Head of caudate nucleus (tissue), 42 donors: Measurements from ENCODE around the gene SAE1.
"Not testable (repeated sequence)": the region's sequence is repeated elsewhere in the genome, so short reads cannot be mapped to it uniquely, and the experiment has no call there.

Experiments used
- DNase-seq, 42 donors: peaks; one replicate each; pipeline versions ENCODE4 v3.0.0 to v3.0.0-alpha.2; 2020 to 2021; ENCODE audit warnings: mixed read lengths in 7 of 42
- intact Hi-C: fragments of 100-400 bp; cut with DNase I; formaldehyde crosslinking; loops from one replicate; pipeline ENCODE4 v1.15.0; 2022

The SAE1 gene

DNA sequence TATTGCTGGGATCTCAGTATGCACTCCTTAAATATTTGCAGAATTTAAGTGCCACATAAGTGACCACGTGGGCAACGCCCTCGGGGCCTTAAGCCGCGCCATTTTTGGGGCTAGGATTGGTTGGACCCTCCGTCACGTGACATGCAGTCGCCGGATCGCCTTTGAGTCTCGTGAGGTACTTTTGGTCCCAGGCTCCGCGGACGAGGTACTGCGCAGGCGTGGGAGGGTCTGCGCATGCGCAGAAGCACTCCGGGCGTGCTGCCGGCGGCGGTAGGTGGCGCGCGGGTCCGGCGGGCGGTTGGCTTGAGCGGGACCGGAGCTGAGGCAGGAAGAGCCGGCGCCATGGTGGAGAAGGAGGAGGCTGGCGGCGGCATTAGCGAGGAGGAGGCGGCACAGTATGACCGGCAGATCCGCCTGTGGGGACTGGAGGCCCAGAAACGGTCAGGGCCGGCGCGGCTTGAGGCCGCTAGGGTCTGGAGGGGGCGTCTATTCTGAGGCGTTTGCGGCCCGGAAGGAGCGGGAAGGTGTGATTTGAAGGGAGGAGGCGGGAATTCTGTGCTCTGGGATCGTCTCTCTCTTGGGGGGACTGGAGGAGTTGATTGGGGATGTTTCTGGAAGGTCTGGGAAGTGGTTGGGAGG is at the start of gene SAE1:
TSS of gene SAE1 (plus strand) at position 247 of the 639 bp plus-strand sequence. CDS start at position 343, 96 bp downstream.
- intact Hi-C loops: loop anchor here (10.0 kb wide), 1 partner anchor 266 kb away; the partner anchor contains the start of gene ARHGAP35
- DNase-seq: peak; percentile 77 to 95 (median 89)

DNA sequence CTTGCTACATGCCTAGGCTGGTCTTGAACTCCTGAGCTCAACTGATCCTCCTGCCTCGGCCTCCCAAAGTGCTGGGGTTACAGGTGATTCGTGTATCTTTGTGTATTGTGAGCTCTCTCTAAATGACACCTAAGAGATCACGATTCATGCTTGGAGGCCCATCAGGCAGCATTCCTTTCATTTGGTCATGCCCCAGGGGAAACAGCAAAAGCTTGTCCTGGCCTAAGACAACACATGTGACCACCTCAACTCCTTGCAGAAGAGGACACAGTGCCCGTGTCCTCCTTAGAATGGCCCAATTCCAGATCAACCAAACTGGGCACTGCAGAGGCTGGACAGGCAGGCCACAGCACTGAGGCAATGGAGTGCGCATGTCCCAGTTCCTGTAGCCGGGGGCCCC is 49.5 kb upstream of the SAE1 start:
- DNase-seq: no peak
- intact Hi-C loops: no loop called here

DNA sequence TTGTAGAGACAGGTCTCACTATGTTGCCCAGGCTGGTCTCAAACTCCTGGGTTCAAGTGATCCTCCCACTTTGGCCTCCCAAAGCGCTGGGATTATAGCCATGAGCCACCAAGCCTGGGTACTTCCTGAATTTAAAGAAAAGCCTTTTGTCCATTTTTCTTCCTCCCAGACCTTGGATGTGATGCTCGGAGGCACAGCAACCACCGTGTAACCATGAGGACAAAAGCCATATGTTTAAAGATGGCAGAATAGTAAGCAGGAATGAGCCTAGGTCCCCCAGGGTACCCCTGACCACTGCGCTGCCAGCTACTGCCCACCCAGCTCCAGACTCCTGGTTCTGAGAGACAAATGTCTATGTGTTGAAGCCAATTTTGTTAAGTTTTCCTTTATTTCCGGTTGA is 48.1 kb upstream of the SAE1 start:
- no peak for DNase-seq
- intact Hi-C loops: no loop called here

DNA sequence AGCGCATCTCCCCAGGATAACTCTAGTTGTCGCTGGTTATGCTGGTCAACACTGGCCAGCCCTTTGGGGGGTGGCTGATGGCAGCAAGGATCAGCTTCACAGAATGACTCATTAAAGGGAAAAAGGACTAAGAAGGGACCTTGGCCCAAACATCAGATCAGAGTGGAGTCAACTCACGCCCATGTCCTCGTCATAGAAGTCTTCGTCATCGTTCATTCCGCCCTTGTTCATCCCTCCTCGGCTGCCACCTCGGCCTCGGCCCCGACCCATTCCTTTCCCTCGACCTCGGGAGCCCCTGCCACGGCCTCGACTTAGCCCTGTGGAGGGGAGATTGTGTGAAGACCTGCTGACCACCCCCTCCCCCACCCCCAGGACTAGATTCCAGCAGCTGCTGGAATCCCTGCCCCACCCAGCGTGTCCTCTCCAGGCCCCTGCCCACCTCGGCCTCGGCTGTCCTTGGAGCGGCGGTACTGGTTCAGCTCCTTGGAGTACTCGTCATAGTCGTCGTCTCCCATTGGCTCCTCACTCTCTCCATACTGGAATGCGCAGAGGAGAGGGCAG is 45.7 kb upstream of the SAE1 start:
- no peak for DNase-seq
- intact Hi-C loops: no loop called here

DNA sequence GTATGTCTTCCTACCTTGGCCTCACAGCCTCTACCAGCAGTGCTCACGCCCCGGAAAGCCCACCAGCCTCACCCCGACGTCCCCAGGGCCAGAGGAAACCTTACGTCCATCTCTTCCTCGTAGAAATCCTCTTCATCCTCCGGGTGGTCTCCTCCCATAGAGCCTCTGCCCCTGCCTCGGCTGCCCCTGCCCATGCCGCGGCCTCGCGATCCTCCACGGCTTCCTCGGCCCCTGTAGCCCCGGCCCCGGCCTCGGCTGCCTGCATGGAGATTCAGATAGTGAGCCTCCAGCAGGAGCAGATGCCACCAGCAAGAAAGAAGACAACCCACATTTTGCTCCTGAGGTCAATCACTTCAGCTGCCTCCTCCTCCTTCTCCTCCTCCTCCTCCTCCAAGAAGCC is 44.4 kb upstream of the SAE1 start:
- DNase-seq: no peak
- intact Hi-C loops: no loop called here

DNA sequence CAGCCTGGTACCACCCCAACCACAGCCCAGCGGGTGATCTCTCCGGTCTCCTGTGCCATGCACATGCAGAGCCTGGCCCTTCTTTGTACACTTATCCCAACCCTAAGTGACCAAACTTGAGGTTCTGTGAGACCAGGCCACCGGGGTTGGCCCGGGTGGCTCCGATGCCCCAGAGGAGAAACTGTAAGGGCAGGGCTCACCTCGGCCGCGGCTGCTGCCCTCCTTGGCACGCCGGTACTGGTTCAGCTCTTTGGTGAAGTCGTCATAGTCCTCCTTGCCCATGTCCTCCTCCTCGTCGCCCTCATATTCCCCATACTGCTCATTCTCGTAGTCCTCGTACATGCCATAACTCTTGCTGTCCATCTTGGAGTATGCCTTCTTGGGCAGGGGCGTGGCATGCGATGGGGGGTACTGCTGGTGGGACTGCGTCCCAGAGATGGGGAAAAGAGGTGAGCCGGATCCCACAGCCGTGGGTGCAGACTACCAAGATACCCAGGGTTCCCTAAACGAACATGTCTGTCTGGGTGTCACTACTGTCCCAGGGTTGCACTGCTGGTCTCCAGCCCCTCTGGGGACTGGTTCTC is 40.8 kb upstream of the SAE1 start:
- intact Hi-C loops: no loop called here
- no peak for DNase-seq

DNA sequence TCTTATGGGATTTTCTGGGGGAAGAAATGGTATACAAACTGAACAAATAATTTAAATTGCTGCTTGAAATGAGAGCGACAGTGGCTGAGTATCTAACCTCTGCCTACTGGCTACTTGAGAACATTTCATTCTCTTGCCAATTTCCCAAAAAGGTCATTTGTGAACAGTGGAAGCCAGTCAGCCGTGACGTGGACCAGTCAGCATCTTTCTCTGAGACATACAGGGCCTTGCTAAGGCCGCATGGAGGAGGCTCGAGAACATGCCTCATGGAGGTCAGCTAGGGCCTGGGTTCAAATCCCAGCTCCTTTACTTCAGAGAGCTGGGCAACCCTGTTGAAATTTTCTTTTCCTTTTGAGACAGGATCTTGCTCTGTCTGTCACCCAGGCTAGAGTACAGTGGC is 37.4 kb upstream of the SAE1 start:
- intact Hi-C loops: no loop called here
- no peak for DNase-seq

DNA sequence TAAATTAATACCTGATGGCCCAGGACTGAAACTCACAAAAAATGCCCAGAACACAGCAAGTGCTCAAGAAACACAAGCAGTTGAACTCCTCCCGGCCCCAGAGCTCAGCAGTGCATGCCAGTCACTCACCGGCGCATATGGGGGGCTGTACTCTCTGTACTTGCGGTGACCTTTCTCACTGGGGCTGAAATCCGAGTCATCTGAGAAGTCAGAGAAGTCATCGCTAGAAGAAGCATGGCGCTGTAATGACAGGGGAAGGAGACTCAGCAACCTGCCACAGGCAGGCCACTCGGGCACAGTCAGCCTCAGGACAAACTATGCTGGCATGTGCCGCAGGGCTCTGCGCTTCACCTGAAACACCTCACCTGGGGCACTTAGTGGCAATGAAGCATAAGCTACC is 36.8 kb upstream of the SAE1 start:
- intact Hi-C loops: no loop called here
- no peak for DNase-seq

DNA sequence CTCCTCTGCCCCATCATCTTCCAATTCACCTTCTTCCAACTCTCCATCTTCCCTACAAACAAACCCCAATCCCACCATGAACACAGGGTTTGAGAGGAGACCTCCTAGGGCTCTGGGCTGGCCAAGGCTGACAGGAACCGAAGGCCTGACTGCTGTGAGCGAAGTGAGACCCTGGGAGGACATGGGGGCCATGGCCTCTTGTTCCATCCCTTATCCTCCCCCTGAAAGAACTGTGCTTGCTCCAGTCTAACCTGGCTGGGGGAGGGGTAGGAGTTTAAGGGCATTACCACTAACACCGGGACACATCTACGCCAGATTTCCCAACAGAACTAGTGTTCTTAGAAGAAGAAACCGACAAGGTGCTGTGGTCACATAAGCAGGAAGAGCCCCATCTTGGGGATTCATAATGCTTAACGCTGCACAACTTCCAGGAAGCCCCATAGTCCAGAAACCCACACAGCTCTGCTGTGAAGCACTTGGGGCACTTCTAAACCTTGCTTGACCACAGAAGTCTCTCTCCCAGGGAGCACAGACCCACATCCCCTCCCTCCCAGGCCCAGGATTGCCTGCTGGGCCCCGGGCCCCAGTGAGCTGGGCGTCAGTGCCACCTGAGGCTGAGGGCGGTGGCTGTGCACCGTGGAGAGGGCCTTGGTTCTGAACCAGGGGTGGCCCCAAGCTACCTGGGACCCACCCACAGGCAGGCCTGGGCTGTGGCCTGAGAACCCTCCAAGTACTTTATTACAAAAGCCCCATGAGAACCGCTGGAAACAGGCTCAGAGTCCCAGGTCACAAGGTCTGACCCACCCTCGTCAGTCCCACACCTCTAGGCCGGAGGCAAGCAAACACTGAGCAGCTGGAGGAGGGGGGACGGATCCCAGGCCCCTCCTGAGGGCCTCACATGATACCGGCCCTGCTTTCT is 35.8 kb upstream of the SAE1 start:
- intact Hi-C loops: no loop called here
- DNase-seq: no peak

DNA sequence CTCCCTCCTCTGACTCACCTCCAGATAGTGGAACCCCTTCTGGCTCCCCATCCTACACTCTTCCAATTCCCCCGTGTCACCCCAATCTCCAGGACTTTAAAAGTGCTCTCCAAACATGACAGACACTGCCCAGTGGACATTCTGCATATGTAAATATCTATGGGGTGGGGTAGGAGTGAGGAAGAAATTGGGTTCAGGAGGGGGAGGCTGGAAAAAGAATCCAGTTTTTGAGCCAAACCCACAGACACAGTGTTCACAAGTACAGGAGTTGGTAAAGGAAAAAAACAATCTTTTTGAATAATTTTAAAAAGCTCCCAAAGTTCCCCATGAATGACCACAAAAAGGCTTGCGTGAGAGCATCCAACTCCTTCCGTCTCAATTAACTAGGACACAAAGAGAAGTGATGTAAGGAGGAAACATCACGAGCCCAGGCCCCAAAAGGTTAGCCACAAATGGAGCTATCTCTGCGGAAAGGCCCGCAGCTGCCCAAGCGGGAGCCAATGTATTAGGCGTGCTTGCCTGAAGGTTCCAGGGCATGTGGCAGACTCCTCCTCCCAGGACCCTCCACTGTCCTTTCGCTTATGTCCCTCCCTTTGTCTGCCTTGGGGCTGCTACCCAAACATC is 35.0 kb upstream of the SAE1 start:
- intact Hi-C loops: no loop called here
- no peak for DNase-seq

DNA sequence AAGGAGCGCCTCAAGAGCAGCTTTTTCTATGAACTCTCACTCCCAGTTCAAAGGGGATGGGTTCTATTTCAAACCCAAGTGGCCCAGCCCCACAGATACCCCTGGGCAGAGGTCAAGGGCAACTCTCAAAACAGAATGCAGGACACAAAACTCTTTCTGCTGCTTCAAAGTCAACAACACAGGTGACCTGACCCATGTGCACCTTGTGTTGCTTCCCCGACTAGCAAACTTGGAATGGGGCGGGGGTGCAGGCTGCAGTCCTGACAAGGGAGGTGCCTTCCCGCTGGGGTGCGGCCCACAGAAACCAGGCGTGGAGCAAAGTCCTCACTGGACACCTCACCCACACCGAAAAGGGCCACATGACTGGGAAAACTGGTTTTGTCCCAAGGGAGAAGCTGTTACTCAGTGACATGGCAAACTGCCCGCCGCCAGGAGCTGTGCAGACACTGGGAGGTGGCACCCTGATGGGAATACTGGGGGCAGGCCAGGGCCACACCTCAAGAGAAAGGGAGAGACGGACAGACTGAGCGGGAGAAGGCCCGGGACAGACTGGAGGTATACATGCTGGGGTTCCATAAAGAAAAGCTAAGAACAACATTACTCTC is 34.4 kb upstream of the SAE1 start:
- intact Hi-C loops: no loop called here
- no peak for DNase-seq

DNA sequence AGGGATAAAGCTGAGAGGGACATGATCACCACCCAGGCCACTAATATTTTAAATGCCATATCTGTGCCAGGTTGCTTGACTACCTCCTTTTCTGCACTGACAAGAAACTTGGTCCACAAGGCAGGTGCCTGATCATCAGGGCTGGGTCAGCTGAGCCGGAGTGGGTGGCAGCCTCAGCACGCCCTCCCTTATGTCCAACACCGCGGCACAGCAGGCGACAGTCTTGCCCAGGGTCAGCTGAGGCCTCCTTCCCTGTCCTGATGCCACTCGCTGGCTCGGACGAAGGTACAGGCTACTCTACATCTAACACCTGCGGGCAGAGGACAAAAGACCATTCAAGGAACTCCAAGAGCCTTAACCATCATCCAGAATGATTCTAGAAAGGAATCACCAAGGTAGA is 33.9 kb upstream of the SAE1 start:
- peak in 2 of 42 donors; percentile 18 to 32 for DNase-seq
- intact Hi-C loops: no loop called here

DNA sequence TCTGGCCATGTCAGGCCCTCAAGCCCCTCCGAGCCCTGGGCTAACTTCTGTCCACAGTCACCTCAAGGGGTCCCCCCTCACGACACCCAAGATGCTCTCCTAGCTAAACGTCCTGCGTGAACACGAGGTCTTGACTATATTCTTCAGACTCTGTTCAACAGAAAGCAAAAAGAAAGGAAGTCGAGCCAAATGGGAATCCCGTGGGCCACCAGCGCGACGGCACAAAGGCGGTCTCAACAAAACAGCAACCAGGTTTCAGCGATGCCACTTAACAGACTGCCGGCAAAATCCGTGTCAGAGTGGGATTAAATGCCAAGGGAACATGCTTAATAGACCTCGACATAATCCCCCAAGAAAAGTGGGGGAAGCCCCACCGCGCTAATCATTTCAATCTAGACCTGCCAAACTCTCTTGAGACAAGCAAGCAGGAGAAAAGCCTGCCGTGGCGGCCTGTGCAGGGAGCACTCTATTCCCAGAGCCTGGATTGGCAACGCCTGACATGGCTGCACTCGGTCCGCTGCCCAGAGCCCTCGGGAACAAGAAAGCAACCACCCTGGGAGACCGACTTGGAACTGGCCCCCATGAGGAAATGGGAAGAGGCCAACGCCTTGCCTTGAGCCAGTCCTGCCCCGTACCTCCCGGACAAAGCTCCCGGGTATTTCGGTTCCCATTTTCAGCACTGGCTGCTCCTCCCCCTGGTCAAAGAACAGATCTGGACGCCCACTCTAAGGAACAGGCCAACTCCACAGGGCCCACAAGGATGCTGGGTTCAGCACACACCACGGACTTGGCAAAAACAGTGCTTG is 33.0 kb upstream of the SAE1 start:
- DNase-seq: peak; percentile 28 to 84 (median 64)
- intact Hi-C loops: no loop called here

DNA sequence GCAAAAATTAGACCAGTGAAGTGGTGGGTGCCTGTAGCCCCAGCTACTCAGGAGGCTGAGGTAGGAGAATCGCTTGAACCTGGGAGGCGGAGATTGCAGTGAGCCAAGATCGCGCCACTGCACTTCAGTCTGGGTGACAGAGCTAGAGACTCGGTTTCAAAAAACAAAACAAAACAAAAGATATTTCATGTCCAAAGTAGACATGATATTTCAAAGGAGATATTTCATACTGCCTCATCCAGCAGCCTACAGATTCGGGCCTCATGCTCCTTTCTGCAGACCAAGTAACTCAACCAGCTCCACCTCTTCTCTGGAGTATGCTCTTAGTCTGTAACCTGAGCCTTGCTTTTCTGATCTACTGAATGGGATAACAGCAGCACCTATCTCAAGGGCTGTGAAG is 32.0 kb upstream of the SAE1 start:
- no peak for DNase-seq
- intact Hi-C loops: no loop called here

DNA sequence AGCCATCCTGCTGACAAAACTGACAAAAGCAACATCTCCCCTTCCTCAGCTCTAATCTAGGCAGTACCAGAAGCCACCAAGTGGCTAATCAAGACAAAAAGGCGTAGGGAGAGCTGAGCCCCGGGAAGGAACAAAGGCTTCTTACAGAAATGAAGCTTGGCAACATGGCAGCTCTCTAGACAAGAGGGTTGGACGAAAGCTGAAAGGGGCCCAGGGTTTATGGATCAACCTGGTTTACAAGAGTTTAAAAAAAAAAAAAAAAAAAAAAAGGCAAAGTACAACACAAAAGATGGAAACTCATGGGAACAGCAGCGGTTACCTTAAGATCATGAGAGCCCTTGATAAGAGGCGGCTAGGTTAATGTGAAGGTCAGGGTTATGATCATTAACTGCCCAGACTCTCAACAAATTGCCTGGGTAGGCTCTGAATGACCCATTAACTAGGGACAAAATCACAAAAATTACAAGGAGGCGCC is 31.0 kb upstream of the SAE1 start:
- intact Hi-C loops: no loop called here
- peak in 9 of 42 donors; percentile 9 to 65 (median 37) for DNase-seq

DNA sequence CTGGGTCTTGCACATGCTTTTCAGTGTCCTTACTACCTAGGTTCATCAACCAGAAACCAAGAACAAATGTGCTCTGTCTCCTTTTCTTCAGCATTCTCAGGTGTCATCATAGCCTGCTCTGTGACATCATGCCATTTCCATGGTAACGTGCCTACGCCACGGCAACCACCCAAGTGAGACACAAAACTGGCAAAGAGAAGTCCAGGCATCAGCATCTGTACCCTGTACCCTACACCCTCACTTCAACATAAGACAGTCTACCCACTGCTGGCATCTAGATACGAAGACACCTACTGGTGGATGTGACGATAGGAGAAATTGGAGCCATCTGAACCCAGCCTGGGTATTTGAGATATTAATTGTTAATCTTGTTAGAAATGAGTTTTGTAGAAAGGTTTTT is 30.3 kb upstream of the SAE1 start:
- no peak for DNase-seq
- intact Hi-C loops: no loop called here

DNA sequence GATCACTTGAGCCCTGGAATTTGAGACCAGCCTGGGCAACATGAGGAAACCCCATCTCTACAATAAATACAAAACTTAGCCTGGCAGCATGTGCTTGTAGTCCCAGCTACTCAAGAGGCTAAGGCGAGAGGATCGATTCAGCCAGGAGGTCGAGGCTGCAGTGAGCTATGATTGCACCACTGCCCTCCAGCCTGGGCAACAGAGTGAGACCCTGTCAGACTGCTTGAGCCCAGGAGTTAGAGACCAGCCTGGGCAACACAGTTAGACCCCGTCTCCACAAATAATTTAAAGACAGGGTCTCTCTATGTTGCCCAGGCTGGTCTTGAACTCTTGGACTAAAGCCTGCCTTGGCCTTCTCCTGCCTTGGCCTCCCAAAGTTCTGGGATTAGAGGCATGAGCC is 29.5 kb upstream of the SAE1 start:
- DNase-seq, intact Hi-C loops: not testable (repeated sequence)
